ENCODE data around the gene LINC00237.

Gene LINC00237

GRCh38 chr20:21139881-21140566 is 33.9 kb upstream of the LINC00237 start:
- no peak for TF ChIP-seq CTCF (IDR thresholded peaks at IDR 0.05; ENCODE audit: low read depth, low read length)
- no peaks in the 10 kb centered on the region; the same call in 1 of the 2 replicates for H3K36me3 ChIP-seq
- no peak overlapping the region for H3K4me3 ChIP-seq (ENCODE audit: low read depth, low read length)
- no peak overlapping the region for H3K27ac ChIP-seq
- H3K27me3 ChIP-seq (ENCODE audit: insufficient read depth, low read depth, severe bottlenecking) = no peaks in the 10 kb centered on the region
- H3K9me3 ChIP-seq (ENCODE audit: severe bottlenecking) = no peaks in the 10 kb centered on the region
- DNase-seq = no peak

GRCh38 chr20:21137078-21137477 is 30.9 kb upstream of the LINC00237 start:
- no peak for DNase-seq
- no peaks in the 10 kb centered on the region for H3K9me3 ChIP-seq (ENCODE audit: severe bottlenecking)
- H3K27ac ChIP-seq = no peak overlapping the region
- H3K27me3 ChIP-seq (ENCODE audit: insufficient read depth, low read depth, severe bottlenecking) = no peaks in the 10 kb centered on the region
- no peaks in the 10 kb centered on the region; the same call in 1 of the 2 replicates for H3K36me3 ChIP-seq
- H3K4me3 ChIP-seq (ENCODE audit: low read depth, low read length) = no peak overlapping the region
- no peak for TF ChIP-seq CTCF (IDR thresholded peaks at IDR 0.05; ENCODE audit: low read depth, low read length)

- H3K27ac ChIP-seq = no peak overlapping the region
- no peak overlapping the region for H3K4me3 ChIP-seq (ENCODE audit: low read depth, low read length)
- TF ChIP-seq CTCF (IDR thresholded peaks at IDR 0.05; ENCODE audit: low read depth, low read length) = no peak
- no peaks in the 10 kb centered on the region for H3K9me3 ChIP-seq (ENCODE audit: severe bottlenecking)
- no peaks in the 10 kb centered on the region for H3K27me3 ChIP-seq (ENCODE audit: insufficient read depth, low read depth, severe bottlenecking)
- H3K36me3 ChIP-seq = no peaks in the 10 kb centered on the region; the same call in 1 of the 2 replicates
- DNase-seq = no peak
Observed at GRCh38 chr20:21136015-21136732, 30.0 kb upstream of the LINC00237 start.

GRCh38 chr20:21134883-21135493 is 28.8 kb upstream of the LINC00237 start:
- no peak overlapping the region for H3K27ac ChIP-seq
- no peaks in the 10 kb centered on the region for H3K9me3 ChIP-seq (ENCODE audit: severe bottlenecking)
- no peak overlapping the region for H3K4me3 ChIP-seq (ENCODE audit: low read depth, low read length)
- DNase-seq = no peak
- no peak for TF ChIP-seq CTCF (IDR thresholded peaks at IDR 0.05; ENCODE audit: low read depth, low read length)
- no peaks in the 10 kb centered on the region for H3K27me3 ChIP-seq (ENCODE audit: insufficient read depth, low read depth, severe bottlenecking)
- H3K36me3 ChIP-seq = no peaks in the 10 kb centered on the region; the same call in 1 of the 2 replicates

- TF ChIP-seq CTCF (IDR thresholded peaks at IDR 0.05; ENCODE audit: low read depth, low read length) = no peak
- Histone ChIP-seq H3K36me3 (no peaks in the 10 kb centered on the region; the same call in 1 of the 2 replicates), H3K4me3 (ENCODE audit: low read depth, low read length) (no peak overlapping the region), H3K27ac (no peak overlapping the region), H3K27me3 (ENCODE audit: insufficient read depth, low read depth, severe bottlenecking) (no peaks in the 10 kb centered on the region), H3K9me3 (ENCODE audit: severe bottlenecking) (no peaks in the 10 kb centered on the region)
- no peak for DNase-seq
Observed at GRCh38 chr20:21133917-21134622, 27.9 kb upstream of the LINC00237 start.
